HFF-Myc (cell line): ENCODE measurements around the gene REEP5.

Source experiments
- DNase-seq: peaks from one replicate; pipeline ENCODE4 v3.0.0-alpha.2; 2011; ENCODE audit warnings: low read depth; ENCODE audit errors: extremely low read depth
- H3K4me3 ChIP-seq: replicated peaks from 2 replicates; pipeline ENCODE4 v1.5.1; 2011; ENCODE audit warnings: low read depth, mild to moderate bottlenecking, control low read depth, low read length
- CTCF ChIP-seq: IDR thresholded peaks from 2 replicates; pipeline ENCODE4 v1.5.1; 2012; ENCODE audit warnings: mild to moderate bottlenecking, low read depth, low read length, control low read depth; ENCODE audit errors: missing control alignments

REEP5 gene

GRCh38 chr5:112951124-112951702 lies 29.2 kb upstream of the REEP5 start:
- no peak for TF ChIP-seq CTCF
- no peak overlapping the region for H3K4me3 ChIP-seq
- no peak for DNase-seq

- H3K4me3 ChIP-seq, result no peak overlapping the region
- TF ChIP-seq CTCF, result no peak
- DNase-seq, result no peak
These were observed 26.4 kb upstream of the REEP5 start for GRCh38 chr5:112948458-112948857.

DNA sequence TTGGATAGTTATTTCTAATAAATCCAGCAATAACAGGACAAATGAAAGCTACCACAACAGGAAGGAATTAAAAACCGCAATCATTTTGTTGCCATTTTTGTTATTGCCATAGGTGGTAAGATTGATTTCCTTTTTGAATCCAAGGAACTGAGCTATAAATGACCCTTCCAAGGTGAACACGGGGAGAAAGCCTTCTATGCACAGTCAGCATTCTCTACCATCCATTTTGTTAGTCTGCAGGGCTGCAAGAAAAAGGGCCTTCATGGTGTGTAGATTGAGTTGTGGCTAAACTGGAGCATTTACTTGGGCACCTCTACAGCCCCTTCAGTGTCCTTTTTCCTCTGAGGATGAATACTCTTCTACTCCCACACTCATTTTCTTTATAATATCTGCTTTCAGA lies 18.6 kb upstream of the REEP5 start:
- H3K4me3 ChIP-seq, result no peak overlapping the region
- no peak for DNase-seq
- TF ChIP-seq CTCF, result no peak

DNA sequence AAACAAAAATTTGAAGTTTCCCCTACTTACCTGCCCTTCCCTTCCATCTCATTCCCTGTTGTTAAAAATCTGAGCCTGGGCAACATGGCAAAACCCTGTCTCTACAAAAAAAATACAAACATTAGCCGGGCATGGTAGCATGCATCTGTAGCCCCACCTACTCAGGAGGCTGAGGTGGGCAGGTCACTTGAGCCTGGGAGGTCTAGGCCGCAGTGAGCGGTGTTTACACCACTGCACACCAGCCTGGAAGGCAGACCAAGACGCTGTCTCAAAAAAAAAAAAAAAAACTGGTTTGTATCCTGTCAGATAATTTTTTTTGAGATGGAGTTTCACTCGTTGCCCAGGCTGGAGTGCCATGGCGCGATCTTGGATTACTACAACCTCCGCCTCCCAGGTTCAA lies 16.3 kb upstream of the REEP5 start:
- no peak for TF ChIP-seq CTCF

GRCh38 chr5:112935675-112936074 lies 13.6 kb upstream of the REEP5 start:
- TF ChIP-seq CTCF, result no peak
- DNase-seq, result no peak
- H3K4me3 ChIP-seq, result no peak overlapping the region

More for the DNA sequence above, 16.3 kb upstream of the REEP5 start:
- no peak overlapping the region for H3K4me3 ChIP-seq
- DNase-seq, result no peak

DNA sequence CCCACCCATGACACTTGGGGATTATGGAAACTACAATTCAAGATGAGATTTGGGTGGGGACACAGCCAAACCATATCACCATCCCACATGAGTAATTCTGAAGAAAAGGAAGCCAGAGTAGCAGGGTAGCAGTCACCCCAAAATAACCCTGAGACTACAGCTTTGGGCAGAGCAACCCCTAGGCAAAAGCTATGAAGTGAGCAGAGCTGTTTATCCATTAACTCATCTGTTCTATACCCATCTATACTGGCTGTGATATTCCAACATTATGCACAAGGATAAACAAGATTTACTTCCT lies 12.3 kb upstream of the REEP5 start:
- TF ChIP-seq CTCF, result no peak
- DNase-seq, result no peak
- H3K4me3 ChIP-seq, result no peak overlapping the region

- peak; percentile 75 for DNase-seq
- H3K4me3 ChIP-seq, result no peak overlapping the region
- TF ChIP-seq CTCF, result no peak
These were observed 11.8 kb upstream of the REEP5 start for GRCh38 chr5:112933651-112934365.
